HG03159 (cell line): ENCODE measurements around the gene TESMIN.

Experiments
- ATAC-seq: cut with Tn5 transposase; IDR thresholded peaks from one replicate; pipeline ENCODE4 v1.9.1; 2021; ENCODE audit warnings: mild to moderate bottlenecking, moderate library complexity; ENCODE audit not compliant: unreplicated experiment

The TESMIN gene

DNA sequence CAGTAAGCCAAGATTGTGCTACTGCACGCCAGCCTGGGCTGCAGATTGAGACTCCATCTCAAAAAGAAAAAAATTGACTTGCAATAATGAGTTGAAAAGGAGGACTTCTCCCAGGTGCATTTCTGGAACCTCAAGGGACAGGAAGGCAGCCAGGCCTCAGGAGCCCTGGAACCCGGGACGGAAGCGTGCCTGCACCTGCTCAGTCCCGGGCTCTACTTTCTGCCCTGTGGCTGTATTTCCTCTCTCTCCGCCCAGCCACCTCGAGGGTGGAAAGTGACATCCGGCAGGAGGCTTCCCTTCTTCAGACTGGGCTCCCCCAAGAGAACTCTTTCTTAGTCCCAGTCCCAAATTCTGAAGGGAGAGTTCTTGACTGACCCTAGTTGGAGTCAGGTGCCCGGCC is 87.2 kb downstream of the TESMIN start:
- no peak for ATAC-seq

- no peak for ATAC-seq
These were observed 87.8 kb downstream of the TESMIN start for GRCh38 chr11:68663482-68664010.

- no peak for ATAC-seq
These were observed 89.4 kb downstream of the TESMIN start for GRCh38 chr11:68661697-68662603.

- no peak for ATAC-seq
These were observed 90.3 kb downstream of the TESMIN start for GRCh38 chr11:68661014-68661413.

GRCh38 chr11:68660066-68660810 is 91.1 kb downstream of the TESMIN start:
- ATAC-seq = no peak

DNA sequence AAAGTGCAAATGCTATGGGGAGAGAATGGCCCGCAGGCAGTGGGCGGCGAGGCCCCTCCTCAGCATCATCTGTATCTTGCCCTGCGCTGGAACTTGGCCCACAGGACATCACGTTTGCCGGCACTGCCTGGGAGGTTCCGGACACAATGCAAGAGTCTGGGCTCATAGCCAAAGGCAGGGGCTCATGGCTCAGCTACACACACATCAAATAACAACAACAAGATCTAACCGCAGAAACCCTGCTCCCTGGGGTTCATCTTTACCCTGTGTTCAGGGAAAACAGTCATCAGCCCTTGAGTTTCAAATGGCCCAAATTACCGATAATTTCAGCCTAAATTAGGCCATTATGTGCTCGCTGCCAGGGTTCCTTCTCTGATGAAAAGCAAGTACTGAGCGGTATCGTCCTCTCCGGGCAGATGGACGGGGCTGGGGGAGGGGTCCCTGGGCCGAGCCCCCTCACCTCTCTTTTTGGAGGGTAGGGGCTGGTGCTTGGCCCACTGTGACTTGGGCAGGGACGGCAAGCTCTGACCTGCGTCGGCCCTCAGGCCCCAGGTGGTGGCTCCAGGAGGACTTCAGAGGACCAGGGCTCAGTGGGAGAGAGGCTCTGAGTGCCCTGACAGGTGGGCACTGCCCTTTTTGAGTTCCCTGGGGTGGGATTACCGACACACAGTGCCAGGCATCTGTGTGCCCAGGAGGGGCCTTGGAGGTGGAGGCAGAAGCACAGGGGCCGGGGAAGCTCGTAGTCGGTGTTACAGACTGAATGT is 92.0 kb downstream of the TESMIN start:
- ATAC-seq = no peak

DNA sequence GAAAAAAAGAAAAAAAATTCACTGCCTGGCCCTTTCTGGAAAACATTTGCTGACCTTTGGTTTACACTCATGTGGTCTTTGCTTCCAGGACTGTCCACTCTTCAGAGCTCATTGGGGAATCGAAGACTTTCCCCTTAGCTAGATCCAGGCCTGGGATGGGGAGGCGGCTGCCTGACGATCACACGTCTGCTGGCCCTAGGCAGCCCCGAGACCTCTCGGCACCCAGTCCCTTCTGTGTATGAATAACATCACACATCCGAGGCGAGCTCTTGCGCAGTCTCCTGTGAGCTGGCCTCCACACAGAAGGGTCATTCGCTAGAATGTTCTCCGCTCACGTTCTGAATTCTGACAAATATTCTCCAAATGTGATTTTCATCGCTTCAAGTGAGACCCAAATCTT is 92.7 kb downstream of the TESMIN start:
- ATAC-seq = no peak

DNA sequence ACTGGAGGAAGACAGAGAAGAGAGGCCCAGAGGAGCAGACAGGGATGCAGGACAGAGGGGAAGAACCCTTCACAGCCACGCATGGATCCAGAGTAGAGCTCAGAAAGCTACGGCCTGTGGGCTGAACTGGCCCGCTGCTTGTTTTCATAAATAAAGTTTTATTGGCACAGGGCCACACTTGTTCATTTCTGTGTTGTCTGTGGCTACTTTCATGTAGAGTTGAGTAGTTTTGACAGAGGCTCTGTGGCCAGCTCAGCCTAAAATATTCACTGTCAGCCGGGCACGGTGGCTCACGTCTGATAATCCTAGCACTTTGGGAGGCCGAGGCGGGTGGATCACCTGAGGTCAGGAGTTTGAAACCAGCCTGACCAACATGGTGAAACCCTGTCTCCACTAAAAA is 93.2 kb downstream of the TESMIN start:
- ATAC-seq = no peak
